Right ventricle myocardium inferior (tissue), 1 donor: ENCODE results near the gene GRB10. TPM values are rescaled to one million over a fixed set of nuclear protein-coding genes. Genes with fewer than 3 reads are reported as not detected.

Source experiments
- ATAC-seq: fragments of 200-7000 bp; cut with Tn5 transposase; one replicate; pipeline ENCODE4 v1.9.1; 2020; ENCODE audit warnings: mild to moderate bottlenecking, moderate library complexity
- DNase-seq: peaks from one replicate; pipeline ENCODE4 v3.0.0; 2021; ENCODE audit errors: missing footprints
- intact Hi-C: fragments of 100-400 bp; cut with DNase I; formaldehyde crosslinking; loops from one replicate; pipeline ENCODE4 v1.11.0; 2022
- total RNA-seq: library from RNA; stranded (reverse); fragmentation: NEBNext Ultra II Directional; extraction: Animal tissue kit (Norgen Biotek cat#: 25700); gene quantifications from one replicate; pipeline ENCODE4 v1.2.1, GENCODE V29; 2021
- donor health status: DM: no; HTN: yes; CAD: no; lungs with severe emphysema.

Gene GRB10
- total RNA-seq, 1 donor from 2014 or later = 34.7 TPM

DNA sequence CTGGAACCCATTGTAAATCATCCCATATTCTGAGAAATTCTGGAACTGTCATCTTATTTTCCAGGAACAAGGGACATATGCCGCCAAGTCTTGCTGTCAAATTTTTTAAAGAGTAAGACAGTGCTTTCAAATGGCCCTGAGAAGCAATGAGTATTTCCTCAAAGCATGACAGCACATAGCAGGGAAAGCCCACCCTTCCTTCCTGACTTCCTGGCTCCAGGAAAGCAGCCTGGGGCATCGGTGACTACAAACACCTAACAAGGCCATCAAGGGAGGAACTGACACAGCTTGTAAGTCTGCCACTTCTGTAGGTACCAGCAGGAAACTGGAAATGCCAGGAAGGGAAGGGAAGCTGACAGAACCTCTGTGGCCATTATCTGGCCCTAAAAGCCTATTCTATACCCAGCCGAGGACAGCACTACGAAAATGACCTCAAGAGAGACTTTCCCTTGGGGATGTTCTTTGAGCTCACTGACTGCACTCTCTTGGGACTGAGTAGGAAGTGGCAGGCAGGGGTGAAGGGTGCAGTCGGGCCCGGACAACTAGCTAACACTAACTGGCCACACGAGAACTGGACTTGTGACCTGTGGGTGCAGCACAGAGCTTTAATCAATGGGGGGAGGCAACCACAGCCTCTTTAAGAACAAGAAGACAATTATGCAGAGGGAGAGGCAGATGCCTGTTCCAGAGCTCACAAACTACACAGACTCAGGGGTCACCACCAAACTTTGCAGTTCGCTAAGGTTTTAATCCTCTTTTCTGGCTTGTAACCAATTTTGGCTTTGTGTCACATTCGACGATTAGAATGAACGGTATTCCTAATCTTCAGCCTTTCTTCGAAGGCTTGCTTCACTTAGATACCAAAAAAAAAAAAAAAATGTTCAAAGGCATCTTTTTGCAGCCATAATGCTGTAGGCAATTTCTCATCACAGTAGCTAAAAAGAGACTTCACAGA lies 52.0 kb downstream of the GRB10 start:
- DNase-seq = no peak
- ATAC-seq = peak; percentile 33
- intact Hi-C loops = no loop called here

DNA sequence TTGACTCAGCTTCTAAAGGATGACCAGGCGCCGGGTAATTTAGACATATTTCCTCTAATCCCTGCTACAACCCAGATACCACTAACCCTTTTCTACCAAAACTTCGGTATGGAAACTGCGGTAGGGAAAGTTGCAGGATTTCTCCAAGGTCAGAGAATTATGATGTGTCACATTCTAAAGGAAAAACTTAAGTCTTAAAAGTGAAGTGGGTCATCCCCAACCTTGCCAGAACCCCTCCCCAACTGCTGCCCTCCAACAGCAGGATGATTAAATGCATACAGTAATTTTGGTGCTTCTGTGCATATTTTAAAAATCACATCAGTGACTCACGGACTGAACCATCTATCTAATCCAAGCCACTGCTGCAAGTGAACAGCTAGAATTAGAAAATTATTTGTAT lies 52.7 kb downstream of the GRB10 start:
- no peak for ATAC-seq
- no peak for DNase-seq
- intact Hi-C loops = no loop called here

DNA sequence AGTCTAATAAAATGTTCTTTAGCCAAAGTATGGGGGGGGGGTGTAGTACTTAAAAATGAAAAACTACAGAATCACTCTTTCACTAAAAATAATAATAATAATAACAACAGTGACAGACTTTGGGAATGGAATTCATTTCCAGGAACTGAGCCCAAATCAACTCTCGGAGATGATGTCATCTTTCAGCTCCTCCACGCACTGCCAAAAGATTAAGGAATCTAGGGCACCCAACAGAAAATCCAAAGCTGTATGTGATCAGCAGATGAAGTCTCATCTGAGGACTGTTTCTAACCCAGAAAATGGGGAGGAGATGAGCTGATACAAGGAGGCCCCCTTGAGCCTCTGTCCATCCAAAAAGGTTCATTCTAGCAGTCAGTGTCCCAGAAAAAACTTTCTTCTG lies 54.5 kb downstream of the GRB10 start:
- no peak for DNase-seq
- ATAC-seq = peak; percentile 61
- intact Hi-C loops = no loop called here

DNA sequence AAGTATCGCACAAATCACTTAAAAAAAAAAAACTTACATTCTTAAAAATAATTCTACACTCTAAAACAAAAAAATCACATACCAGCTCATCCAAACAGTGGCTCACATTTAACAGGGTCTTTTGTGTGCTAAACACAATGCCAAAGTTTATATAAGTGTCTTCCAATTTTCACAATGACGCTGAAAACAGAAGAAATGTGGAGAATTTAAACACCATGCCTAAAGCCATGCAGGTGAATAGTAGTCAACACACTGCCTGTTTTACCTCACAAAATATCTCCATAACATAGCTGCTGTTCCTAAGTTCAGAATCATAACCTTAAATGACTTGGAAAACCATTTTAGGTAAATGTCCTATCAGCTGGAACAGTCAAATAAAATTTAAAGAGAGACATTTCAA lies 55.0 kb downstream of the GRB10 start:
- ATAC-seq (no peak), DNase-seq (no peak)
- intact Hi-C loops = no loop called here

DNA sequence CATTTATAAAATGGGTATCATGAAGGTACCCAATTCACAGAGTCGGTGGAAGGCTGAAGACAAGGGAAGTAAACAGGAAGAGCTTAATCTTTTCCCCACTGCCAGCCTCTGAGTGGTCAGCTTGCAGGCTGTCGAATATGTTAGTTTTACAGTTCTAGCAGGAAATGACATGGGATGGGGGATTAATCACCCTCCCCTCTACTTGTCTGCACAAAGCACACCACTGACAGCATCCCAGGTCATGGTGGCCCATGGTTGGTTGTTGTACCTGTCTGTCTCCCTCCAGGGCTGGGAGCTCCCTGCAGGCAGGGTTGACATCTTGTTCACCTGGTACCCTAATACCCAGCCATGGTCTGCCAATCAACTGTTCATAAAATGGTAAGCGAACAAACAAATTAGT lies 55.6 kb downstream of the GRB10 start:
- no peak for ATAC-seq
- intact Hi-C loops = no loop called here
- DNase-seq = no peak

DNA sequence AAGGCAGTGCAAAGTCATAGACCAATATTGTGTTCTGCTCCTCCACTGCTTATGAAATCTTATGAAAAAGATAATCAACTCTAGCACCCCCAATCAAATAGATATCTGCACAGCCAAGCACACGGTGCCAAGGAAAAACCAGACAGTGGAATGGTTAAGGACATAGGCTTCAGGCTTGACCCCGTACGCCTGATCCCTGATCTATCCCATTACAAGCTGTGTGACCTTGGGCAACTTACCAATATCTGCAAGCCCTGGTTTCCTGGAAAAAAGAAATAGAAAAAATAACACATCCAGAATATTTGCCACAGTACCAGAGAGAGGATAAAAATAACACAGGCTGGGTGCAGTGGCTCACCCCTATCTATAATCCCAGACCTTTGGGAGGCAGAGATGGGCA lies 56.9 kb downstream of the GRB10 start:
- ATAC-seq = no peak
- no peak for DNase-seq
- intact Hi-C loops = no loop called here

DNA sequence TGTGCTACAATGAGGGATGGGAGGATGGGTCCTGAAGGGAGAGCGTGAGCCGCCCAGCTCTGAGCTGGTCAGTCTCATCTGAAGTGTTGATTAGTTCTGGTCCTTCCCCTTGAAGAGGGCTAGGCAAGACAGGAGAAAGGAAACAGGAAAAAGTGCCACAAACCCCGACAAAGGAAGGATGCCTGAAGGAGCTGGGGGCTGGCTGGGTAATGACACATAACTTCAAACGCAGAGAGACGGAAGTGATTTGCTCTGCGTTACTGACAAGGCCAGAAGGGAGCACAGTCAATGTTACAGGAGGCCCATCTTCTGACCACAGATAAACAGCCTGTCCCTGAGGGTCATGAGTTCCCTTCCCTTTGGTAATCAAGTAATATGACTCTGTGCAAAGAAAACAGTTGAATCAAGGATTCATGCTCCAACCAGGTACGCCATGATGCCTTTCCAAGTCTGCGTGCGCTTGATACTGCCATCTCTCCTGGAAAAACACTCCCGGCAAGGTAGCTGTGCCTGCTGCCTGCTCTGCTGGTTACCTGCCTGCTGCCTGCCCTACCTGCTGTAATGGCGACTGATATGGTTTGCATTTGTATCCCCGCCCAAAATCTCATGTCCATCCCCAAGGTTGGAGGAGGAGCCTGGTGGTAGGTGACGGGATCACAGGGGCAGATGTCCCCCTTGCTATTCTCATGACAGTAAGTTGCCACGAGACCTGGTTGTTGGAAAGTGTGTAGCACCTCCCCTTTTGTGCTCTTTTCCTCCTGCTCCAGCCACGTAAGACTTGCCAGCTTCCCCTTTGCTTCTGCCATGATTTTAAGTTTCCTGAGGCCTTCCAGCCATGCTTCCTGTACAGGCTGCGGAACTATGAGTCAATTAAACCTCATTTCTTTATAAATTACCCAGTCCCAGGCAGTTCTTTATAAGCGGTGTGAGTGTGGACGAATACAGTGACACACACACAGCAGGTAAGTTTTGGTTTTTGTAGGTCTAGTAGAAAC lies 57.9 kb downstream of the GRB10 start:
- intact Hi-C loops = loop anchor here (5.0 kb wide), 1 partner anchor 67 kb away; no protein-coding TSS in a partner anchor
- DNase-seq (no peak), ATAC-seq (no peak)

DNA sequence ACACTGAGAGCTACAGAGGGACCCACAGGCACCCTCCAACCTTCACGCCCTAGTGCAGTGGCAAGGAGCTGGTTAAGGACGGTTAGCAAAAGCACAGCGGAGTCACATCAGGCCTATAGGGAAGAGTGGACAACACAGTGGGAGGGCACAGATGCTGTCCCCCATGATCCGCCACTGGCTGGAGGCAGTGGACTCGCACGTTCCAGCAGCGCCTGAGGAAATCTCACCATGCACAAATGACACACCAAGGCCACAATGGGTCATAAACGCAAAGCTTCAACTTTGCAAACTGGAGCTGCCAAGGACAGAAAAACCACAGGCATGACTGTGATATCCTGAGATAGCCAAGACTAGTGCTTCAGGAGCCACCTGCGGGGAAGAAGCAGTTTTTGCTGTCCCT lies 58.8 kb downstream of the GRB10 start:
- DNase-seq (no peak), ATAC-seq (no peak)
- intact Hi-C loops = loop anchor here (5.0 kb wide), 1 partner anchor 68 kb away; no protein-coding TSS in a partner anchor

DNA sequence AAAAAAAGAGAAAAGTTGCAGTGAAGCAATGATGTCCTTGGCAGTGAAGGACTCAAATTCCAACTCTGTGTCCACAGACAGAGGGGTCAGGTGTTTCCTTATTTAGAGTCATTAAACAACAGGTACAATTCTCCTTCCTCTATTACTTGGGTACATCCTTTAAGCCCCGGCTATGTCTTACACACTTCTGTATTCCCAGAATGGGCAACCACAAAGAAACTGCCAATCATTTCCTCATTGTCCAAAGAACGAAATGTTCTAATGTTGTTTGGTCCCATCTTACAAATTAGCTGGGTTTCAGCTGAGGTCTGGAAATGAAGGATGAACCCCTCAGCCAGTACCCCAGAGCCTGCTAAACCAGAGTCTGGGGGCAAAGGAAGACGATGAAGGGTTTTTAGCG lies 59.5 kb downstream of the GRB10 start:
- ATAC-seq = no peak
- intact Hi-C loops = loop anchor here (5.0 kb wide), 1 partner anchor 69 kb away; no protein-coding TSS in a partner anchor

DNA sequence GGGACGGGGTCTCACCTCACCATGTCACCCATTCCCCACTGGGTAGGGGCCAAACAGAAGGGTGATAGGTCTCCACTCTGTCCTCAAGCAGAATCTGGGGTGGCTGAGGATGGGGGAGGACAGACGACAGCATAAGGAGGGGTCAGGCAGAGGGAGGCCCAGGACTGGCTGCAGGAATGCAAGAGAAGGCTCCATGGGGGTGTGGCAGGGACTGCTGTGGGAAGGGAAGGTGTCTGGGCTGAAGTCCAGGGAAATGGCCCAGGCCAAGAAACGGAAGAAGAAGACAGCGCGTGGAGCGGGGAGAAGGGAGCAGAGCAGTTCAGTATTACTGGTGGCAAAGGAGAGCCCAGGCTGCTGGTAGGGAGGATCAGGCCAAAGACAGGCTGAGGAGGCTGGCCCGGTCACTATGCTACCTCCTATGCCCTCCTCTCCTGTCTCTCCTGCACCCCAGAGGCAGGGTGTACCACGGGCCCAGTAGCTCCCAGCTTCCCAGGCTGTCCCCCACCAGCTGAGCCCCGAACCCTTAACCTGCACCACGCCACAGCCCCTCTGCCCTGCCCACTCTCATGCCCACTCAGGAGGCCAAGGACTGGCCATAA lies 60.9 kb downstream of the GRB10 start:
- intact Hi-C loops = loop anchor here (5.0 kb wide), 1 partner anchor 71 kb away; no protein-coding TSS in a partner anchor
- peak; percentile 42 for ATAC-seq
- no peak for DNase-seq

More for the DNA sequence above, 59.5 kb downstream of the GRB10 start:
- no peak for DNase-seq

DNA sequence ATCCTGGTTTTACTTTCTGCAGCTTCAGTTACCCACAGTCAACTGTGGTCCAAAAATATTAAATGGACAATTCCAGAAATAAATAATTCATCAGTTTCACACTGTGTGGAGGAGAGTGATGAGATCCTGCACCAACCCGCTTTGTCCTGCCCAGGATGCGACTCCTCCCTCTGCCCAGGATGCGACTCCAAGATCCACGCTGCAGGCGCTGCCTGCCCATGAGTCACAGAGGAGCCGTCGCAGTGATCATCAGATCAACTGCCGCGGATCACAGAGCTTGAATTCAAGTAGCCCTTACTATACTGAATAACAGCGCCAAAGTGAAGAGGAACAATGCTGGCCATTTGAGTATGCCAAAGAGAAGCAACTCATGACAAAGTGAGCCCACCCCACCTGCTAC lies 61.5 kb downstream of the GRB10 start:
- intact Hi-C loops = loop anchor here (5.0 kb wide), 1 partner anchor 71 kb away; no protein-coding TSS in a partner anchor
- no peak for ATAC-seq
- no peak for DNase-seq

DNA sequence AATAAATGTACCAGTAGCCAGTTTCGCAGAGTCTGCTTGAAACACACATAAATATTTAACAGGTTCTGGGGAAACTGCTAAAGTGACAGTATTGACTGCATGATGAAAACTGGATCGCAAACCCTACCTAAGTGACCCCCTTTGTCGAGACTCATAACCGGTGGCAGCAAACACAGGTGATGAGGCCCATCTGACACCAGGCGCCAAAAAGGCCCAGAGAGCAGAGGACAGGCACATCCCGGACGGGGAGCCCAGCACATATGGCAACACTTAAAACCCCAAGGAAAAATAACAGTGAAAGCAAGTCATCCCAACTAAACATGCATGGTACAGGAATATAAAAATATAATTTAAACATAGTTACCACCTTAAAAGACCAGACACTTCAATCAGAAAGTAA lies 62.4 kb downstream of the GRB10 start:
- no peak for DNase-seq
- ATAC-seq = no peak
- intact Hi-C loops = loop anchor here (5.0 kb wide), 1 partner anchor 72 kb away; no protein-coding TSS in a partner anchor

DNA sequence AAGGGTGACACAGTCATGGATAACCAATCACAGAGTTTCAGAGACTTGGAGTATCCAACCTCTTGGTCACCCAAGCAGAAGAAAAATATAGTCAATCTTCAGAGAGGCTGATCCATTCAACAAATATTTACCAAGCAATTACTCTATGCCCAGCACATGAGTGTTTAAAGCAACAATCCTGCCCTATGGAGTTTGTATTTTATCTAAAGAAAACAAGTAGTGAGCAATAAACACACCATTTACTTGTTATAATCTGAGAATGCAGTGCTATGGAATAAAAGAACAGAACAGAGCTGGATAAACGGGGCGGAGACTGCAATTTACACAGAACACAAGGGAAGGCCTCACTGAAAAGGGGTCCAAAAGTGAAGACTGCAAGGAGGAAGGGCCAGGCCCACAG lies 63.8 kb downstream of the GRB10 start:
- ATAC-seq (no peak), DNase-seq (no peak)
- intact Hi-C loops = no loop called here

DNA sequence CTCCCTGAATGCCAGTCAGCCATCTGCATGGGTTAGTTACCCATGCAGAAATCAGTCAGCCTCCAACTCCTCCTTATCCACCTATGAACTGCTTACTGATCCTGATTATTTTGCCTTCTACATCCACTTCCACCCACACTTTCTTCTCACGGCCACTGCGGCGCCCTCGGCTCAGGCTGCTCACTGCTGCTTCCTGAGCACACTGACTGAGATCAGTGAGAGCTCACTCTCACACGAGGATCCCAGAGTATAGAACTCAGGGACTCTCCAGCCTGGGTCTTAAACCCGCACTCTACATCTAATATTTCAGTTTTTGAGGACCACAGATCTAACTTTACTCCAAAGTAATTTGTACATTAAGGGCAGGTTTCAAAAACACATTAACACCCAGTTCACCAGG lies 64.4 kb downstream of the GRB10 start:
- DNase-seq (no peak), ATAC-seq (no peak)
- intact Hi-C loops = no loop called here

DNA sequence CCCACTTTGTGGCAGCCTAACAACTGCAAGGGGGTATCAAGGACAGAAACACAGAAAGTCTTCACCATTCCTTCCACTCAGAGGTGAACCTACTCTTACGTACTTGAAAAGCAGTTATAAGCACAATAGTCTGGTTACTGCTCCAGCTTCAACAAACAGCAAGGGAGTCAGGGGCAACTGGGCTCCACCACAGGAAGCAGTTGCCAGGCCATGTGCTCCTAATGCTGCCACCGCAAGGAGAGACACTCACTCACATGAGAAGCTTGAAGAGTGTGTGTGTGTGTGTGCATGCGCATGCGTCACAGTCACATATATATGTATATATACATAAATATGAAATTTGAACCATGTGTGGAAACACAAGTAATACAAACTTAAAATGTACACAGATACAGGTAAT lies 65.5 kb downstream of the GRB10 start:
- no peak for DNase-seq
- intact Hi-C loops = no loop called here
- no peak for ATAC-seq

DNA sequence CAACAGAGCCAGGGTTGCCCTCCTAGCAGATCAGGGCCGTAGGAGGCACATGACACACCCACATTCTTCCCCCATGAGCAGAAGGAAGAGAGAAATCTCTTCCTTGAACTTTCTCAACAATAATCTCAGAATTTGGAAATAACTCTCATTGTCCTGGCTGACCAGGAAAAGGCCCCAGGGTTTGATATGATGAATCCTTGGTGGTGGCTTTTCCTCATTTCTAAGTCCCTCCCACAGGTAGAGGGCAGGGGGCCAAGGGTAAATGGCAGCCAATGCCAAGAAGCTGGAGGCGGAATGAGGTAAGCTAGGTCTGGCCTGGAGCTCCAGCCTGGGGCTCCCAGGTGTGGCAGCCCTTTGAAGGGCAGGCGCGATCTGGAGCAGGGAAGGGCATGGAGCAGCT lies 67.8 kb downstream of the GRB10 start:
- intact Hi-C loops = no loop called here
- DNase-seq (no peak), ATAC-seq (no peak)

DNA sequence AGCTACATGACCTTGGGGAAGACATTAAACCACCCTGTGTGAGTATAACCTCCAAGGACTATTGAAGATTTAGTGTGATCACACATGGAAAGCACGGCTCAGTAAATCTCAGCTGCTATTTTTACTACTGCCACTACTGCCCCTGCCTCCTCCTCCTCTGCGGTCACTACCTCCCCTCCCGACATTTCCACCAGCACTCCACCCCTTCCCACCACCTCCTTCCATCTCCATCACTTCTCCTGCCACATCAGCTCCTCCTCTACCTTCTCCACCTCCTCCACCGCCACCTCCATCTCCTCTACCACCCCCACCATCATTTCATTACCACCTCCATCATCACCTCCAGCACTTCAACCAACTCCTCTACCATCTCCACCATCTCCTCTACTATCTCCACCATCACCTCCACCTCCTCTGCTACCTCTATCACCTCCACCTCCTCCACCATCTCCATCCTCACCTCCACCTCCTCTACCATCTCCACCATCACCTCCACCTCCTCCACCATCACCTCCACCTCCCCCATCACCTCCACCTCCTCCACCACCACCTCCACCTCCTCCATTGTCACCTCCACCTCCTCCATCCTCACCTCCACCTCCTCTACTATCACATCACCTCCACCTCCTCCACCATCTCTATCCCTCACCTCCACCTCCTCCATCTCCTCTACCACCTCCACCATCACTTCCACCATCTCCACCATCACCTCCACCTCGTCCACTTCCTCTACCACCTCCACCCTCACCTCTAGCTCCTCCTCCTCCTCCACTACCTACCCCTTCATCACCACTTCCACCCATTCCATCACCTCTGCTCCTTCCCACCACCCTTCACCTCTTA lies 69.4 kb downstream of the GRB10 start:
- intact Hi-C loops = no loop called here
- ATAC-seq = peak; percentile 6
- no peak for DNase-seq
